Thyroid gland (tissue), 4 donors: ENCODE data around the gene IMPA2.
"Not testable (repeated sequence)": the region's sequence is repeated elsewhere in the genome, so short reads cannot be mapped to it uniquely, and the experiment has no call there.

Experiments used
- CTCF ChIP-seq, 6 experiments: fragments of 200-600 bp in 3 of 6; fragments of 450-650 bp in 3 of 6; sonication (generic) in 3 of 6; IDR thresholded peaks; one replicate each; pipeline ENCODE4 v1.5.1; 2016 to 2019; ENCODE audit warnings: antibody characterized with exemption in 6 of 6, mild to moderate bottlenecking in 2 of 6, inconsistent platforms in 1 of 6, moderate library complexity in 1 of 6
- POLR2A ChIP-seq, 2 donors: fragments of 450-650 bp; IDR thresholded peaks; one replicate each; pipeline ENCODE4 v1.6.1; 2017; ENCODE audit warnings: antibody characterized with exemption in 2 of 2, mild to moderate bottlenecking in 2 of 2, moderate library complexity in 1 of 2

DNA sequence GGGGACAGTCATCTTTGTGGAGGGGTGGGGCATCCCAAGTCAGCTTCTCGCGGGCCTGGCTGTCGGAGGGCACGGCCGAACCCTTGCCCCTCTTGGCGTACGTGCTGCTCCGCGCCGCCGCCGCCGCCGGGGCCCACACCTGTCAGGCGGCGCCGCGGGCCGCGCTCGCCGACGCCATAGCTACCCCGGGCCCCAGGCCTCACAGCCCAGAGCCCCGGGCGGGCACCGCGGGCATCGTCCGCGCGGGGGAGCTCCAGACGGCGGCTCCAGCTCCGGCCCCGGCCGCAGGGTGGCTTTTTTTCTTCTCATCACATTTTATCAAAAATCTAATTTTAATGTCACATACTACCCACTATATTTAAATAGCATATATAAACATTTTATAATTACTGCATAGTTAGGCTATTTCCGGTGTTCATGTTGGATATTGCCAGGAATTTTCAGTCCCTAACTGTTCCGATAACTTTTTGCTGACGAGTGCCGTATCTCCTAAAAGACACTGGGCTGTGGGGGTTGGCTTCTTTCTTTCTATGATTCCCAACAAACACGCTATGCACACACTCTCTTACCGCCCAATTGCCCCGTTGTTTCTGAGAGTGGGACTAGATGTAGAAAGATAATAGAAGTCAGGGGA, 87.1 kb downstream of the IMPA2 start:
- peak in 2 of 6 experiments; percentile 9 to 25 for TF ChIP-seq CTCF (IDR thresholded peaks at IDR 0.05)
- TF ChIP-seq POLR2A (IDR thresholded peaks at IDR 0.05), result not testable (repeated sequence)
